ENCODE data around the gene ZCCHC17.

DNA sequence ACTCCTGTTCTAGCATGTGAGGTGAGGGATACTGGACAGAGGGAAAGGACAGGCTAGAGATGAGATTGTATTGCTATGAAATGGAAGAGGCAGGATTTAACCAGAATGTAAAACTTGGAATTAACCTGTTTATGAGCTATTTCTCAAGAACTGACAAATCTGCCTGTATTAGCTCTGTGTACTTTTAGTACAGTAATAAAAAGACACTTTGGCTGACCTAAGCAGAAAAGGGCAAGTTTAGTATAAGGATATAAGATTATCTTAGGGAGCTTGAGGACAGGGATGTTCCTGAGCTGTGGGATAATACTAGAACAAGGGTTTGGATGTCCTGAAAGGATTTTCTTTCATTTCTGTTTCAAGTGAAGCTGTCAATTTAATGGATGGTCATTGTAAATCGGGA, 11.2 kb downstream of the ZCCHC17 start:
- TF ChIP-seq, protein P1, sequence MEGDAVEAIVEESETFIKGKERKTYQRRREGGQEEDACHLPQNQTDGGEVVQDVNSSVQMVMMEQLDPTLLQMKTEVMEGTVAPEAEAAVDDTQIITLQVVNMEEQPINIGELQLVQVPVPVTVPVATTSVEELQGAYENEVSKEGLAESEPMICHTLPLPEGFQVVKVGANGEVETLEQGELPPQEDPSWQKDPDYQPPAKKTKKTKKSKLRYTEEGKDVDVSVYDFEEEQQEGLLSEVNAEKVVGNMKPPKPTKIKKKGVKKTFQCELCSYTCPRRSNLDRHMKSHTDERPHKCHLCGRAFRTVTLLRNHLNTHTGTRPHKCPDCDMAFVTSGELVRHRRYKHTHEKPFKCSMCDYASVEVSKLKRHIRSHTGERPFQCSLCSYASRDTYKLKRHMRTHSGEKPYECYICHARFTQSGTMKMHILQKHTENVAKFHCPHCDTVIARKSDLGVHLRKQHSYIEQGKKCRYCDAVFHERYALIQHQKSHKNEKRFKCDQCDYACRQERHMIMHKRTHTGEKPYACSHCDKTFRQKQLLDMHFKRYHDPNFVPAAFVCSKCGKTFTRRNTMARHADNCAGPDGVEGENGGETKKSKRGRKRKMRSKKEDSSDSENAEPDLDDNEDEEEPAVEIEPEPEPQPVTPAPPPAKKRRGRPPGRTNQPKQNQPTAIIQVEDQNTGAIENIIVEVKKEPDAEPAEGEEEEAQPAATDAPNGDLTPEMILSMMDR (IDR thresholded peaks at IDR 0.05), result no peak
- no peak for TF ChIP-seq EZH2phosphoT487 (IDR thresholded peaks at IDR 0.05)
